ENCODE measurements around the gene PCDH17.

Gene PCDH17

DNA sequence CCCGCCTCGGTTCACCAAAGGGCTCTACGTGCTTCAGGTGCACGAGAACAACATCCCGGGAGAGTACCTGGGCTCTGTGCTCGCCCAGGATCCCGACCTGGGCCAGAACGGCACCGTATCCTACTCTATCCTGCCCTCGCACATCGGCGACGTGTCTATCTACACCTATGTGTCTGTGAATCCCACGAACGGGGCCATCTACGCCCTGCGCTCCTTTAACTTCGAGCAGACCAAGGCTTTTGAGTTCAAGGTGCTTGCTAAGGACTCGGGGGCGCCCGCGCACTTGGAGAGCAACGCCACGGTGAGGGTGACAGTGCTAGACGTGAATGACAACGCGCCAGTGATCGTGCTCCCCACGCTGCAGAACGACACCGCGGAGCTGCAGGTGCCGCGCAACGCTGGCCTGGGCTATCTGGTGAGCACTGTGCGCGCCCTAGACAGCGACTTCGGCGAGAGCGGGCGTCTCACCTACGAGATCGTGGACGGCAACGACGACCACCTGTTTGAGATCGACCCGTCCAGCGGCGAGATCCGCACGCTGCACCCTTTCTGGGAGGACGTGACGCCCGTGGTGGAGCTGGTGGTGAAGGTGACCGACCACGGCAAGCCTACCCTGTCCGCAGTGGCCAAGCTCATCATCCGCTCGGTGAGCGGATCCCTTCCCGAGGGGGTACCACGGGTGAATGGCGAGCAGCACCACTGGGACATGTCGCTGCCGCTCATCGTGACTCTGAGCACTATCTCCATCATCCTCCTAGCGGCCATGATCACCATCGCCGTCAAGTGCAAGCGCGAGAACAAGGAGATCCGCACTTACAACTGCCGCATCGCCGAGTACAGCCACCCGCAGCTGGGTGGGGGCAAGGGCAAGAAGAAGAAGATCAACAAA lies 2.6 kb downstream of the PCDH17 start:
- peak; percentile 72 for DNase-seq

DNA sequence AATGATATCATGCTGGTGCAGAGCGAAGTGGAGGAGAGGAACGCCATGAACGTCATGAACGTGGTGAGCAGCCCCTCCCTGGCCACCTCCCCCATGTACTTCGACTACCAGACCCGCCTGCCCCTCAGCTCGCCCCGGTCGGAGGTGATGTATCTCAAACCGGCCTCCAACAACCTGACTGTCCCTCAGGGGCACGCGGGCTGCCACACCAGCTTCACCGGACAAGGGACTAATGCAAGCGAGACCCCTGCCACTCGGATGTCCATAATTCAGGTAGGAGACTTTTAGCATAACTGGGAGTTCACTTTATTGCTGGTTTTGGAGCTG lies 3.3 kb downstream of the PCDH17 start:
- DNase-seq, result no peak

- DNase-seq, result no peak
Observed at GRCh38 chr13:57635541-57636085, 4.1 kb downstream of the PCDH17 start.

DNA sequence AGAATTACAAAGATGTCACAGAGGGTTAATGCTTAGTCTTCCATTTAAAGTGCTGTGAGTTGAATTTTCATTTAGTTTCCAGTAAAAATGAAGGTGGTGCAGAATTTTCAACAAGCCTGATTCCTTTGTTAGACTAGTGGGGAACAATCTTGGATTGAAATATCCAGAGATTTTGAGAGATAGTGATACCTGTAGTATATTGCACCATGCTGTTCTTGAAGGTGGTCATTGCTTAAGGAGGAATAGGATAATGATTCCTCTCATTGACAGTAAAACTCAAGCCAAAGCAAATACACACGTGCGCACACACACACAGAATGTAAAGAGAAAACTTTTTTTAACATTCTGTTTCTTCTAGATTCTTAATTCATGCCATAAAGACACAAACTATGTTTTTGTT lies 5.3 kb downstream of the PCDH17 start:
- DNase-seq, result no peak

- no peak for DNase-seq
Observed at GRCh38 chr13:57637515-57637914, 6.0 kb downstream of the PCDH17 start.

DNA sequence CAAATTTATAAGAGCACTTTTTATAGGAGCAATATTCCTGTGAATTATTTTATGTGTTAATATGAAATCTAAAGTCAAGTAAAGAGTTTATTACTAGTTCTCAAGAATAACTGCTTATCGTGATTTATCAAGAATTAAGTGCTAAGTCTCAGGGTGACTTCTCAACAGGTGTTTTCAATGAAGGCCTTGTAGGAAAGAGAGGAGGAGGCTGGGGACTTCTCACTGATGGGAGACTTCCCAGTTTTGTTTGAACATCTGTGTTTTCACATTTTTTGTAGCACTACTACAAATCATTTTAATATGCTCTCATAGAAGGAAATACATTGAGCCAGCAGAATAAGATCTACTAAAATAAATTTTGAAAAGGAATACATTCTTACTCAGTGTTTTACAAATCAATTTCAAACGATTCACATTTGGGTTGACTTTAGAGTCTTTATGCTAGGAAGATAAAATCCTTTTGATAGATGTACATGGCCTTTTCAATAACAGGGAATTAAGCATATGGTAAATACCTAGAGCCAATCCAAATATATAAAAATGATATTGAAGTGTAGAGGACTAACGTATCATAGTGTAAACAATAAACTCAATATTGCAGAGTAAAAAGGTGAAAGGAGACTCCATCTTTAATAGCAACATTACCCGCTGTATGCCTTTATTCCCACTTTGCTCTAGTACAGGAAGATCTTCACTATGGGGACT lies 6.8 kb downstream of the PCDH17 start:
- DNase-seq, result no peak

- DNase-seq, result no peak
Observed at GRCh38 chr13:57640607-57641006, 9.1 kb downstream of the PCDH17 start.

GRCh38 chr13:57641051-57641450 lies 9.5 kb downstream of the PCDH17 start:
- DNase-seq, result no peak

GRCh38 chr13:57644106-57644505 lies 12.6 kb downstream of the PCDH17 start:
- DNase-seq, result no peak

DNA sequence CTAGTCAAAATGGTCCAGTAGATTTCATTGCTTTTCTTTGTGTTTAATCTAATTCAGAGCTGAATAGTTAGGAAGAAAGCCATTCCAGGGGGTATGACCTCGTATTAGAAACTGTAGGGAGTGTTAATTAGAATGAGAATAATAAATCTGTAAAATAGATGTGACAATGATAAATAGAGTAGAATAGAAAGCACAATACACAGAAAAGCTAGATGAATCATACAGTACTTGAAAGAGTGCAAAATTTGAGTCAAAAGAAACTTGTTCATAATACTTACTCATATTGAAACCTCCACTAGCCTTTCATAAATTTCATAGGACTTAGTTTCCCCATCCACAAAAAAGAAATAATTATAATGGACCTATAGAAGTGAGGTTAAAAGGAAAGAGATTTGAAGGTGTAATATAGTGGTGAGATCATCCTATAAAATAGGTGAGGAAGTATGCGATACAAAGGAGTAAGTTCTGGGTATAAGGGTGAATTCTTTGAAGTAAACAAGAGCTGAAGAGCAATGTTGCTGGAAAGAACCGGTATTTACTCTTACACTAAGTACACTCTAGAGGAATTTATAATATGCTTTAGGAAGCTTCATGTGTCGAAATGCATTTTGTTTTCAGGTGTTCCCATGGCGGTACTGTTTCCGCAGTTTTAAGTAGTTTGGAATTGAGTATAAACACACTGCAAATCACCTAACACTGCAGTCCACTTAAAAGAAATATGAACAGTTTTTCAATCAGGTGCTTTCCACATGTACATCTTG lies 21.9 kb downstream of the PCDH17 start:
- DNase-seq, result no peak

GRCh38 chr13:57665481-57665880 lies 33.9 kb downstream of the PCDH17 start:
- no peak for DNase-seq

DNA sequence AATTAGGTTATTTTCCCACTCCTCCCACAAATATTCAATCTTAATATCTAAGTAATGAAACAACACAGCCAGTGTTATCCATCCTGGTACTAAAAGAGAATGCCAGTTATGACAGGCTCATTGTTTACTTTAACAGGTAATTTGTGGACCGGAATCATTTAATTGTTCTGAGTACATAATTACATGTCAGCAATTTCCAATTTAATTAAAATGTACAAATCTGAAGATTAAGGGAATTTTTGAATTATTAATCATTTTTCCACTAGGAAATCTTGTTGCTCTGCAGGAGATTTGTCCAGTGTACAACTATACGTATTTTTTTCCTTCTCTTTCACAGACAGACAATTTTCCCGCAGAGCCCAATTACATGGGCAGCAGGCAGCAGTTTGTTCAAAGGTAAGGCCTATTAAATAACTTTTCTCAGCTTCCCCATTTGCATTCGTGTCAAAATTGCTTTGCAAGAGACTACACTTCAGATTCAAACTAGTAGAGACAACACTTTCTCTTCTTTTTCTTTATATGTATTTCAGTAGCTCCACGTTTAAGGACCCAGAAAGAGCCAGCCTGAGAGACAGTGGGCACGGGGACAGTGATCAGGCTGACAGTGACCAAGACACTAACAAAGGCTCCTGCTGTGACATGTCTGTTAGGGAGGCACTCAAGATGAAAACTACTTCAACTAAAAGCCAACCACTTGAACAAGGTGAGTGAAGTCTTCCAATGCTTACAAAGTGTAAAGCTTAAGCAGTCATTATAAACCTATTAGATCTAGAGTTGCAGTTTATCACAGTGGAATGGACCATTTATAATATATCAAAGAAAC lies 34.8 kb downstream of the PCDH17 start:
- DNase-seq, result peak; percentile 5

GRCh38 chr13:57672168-57672567 lies 40.6 kb downstream of the PCDH17 start:
- no peak for DNase-seq

DNA sequence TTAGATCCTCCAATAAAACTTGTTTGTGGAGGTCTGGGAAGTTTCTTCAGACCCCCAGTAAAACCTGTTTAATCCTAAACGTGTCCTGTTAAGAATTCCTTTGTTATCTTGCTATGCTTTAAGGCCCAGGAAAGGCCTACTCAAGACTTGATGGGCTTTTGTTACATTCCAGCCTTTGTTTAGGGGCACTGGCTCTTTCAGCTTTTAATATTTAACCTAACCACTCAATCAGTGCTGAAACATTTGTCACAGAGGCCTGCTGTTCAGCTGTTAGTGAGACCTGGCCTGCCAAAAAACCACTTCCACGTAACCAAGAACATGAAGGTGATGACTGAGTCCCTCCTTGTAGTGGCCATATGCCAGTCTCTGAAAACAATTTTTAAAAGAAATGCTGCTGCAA lies 41.7 kb downstream of the PCDH17 start:
- peak; percentile 8 for DNase-seq

DNA sequence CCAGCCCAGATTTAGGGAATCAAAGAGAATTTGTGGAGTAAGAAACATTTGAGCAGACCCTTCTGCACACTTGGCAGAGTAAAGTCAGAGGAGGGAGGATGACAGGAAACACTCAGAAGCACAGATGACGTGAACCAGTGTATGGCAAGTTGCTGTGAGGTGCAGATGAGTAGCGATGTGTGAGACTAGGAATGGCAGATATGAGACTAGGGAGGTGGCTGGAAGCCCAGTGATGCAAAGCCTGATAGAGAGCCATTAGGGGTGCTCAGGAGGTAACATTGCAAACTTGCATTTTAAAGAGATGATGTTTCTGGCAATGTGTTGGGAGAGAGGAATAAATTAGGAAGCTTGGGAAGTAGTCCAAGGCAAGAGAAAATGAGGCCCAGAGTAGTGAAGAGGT lies 44.0 kb downstream of the PCDH17 start:
- no peak for DNase-seq

- no peak for DNase-seq
Observed at GRCh38 chr13:57680609-57681008, 49.1 kb downstream of the PCDH17 start.

DNA sequence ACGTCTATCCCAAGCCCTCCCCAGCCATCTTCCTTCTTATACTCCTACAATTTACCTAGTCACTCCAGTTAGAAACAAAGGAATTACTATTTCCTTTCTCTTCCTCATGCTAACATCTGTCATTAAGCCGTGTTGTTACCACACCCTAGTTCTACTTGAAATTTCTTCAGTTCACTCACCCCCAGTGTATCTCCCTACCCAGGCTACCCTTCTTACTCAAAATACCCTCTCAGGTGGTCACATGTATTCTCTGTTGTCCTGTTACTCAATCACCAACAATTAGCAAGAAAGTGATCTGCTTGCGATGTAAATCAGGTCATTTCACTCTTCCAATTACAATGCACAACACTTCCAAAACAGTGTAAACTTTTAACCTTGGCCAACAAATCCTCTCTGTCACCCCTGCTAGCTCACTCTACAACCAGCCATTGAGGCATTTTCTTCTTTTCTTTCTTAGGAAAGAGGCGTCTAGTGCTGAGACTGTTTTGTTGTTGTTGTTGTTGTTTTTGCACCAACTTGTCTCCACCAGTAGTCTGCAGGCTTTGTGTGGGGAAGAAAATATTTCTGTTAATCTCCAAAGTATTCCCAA lies 50.7 kb downstream of the PCDH17 start:
- no peak for DNase-seq

DNA sequence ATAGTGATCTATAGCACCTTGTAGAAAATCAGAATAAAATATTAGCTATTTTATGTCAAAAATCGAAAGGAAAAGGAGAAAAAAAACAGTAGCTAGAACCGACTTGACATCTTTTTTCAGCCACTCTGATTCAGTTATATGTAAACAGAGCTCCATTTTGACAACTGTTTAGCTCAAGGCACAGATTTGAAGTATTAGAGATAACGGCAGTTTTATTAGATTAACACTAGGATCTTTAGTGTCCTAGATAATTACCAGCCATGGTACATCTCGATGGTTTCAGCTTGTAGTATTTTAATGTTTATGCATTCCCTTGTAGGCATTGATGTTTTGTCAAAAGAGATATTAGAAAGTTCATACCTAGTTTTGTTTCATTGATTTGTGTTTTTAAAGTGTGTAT lies 67.3 kb downstream of the PCDH17 start:
- DNase-seq, result no peak

- no peak for DNase-seq
Observed at GRCh38 chr13:57704031-57704430, 72.5 kb downstream of the PCDH17 start.

DNA sequence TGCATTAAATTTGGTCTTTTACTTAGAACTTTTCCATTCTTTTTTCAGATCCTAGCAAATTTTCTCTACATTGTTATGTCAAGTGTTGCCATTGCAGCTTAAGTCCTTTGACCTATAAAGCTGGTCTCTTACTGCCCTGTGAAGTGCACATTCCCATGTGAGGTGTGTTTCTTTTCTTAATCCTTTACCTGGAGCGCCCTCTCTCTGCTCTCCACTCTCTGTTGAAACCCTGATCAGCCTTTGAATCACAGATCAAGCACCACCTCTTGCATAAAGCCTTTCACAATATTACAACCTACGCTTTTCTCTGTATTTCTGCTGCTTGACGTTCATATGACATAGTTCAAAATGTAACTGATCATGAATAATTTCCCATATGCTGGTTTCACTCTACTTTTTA lies 84.8 kb downstream of the PCDH17 start:
- no peak for DNase-seq

DNA sequence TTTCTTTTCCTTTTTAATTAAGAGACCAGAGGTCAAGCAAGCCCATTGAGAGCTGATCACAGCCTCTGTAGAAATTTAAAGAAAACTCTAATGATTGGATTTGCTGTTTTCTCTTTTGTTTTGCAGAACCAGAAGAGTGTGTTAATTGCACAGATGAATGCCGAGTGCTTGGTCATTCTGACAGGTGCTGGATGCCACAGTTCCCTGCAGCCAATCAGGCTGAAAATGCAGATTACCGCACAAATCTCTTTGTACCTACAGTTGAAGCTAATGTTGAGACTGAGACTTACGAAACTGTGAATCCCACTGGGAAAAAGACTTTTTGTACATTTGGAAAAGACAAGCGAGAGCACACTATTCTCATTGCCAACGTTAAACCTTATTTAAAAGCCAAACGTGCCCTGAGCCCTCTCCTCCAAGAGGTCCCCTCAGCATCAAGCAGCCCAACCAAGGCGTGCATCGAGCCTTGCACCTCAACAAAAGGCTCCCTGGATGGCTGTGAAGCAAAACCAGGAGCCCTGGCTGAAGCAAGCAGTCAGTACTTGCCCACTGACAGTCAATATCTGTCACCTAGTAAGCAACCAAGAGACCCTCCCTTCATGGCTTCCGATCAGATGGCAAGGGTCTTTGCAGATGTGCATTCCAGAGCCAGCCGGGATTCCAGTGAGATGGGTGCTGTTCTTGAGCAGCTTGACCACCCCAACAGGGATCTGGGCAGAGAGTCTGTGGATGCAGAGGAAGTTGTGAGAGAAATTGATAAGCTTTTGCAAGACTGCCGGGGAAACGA lies 93.1 kb downstream of the PCDH17 start:
- no peak for DNase-seq
